LoVo (cell line): Measurements from ENCODE around the gene ADAMTS15.

Source experiments
- DNase-seq: peaks from one replicate; pipeline ENCODE4 v3.0.0-alpha.2; 2016; ENCODE audit warnings: low spot score

Gene ADAMTS15

DNA sequence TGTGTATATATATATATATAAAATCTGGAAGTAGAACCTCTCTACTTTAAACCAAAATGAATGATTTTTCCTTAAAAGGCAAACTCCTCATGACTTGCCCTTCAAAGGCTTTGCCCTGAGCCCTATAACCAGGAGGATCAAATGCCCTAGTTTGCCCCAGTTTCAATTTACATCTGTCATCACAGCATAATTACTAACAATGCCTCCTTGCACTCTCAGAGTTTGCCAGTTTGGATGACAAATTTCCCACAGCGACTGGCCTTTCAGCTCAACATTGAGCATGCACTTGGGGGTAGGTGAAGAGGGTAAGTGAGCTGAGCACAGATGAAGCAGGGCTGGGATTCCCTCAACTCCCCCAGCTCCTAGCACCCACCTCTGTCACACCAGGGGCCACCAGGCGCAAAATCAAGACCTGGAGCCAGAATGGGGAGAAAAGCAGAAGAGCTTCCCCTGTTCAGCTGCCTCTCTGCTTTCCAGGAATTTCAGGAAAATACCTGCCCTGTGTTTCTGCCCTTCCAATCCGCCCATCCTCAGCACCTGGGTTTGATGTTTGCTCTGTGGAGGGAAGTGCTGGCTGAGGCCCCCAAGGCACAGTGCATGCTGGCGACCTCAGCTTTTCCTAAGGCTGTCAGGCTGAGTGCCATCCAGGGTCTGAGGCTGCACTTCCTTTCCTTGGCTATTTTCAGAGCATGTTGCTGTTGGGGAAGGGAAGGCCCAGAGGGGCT lies 67.5 kb downstream of the ADAMTS15 start:
- DNase-seq = no peak

- no peak for DNase-seq
Measured at GRCh38 chr11:130516554-130517505, 68.4 kb downstream of the ADAMTS15 start.

DNA sequence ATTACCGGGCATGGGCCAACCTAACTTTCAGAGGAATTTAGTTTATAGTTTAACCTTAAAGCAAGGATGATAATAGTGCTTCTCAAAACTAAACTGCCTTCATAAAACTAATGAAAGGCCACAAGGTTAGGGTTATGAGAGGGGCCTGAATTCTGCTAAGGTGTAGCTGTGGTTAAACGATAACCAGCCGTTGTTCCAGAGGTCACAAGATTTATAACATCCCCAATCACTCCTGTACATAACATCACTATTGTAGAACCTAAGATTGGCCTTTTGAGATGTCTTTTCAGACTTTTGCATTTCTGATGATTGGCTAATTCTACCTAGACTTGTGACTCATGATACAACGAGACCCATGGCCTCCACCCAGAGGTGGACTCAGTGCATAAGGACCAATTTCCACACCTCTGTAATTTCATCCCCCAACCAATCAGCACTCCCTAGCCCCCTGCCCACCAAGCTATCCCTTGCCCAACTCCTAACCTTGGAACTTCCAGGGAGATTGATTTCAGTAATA lies 69.8 kb downstream of the ADAMTS15 start:
- DNase-seq = no peak

DNA sequence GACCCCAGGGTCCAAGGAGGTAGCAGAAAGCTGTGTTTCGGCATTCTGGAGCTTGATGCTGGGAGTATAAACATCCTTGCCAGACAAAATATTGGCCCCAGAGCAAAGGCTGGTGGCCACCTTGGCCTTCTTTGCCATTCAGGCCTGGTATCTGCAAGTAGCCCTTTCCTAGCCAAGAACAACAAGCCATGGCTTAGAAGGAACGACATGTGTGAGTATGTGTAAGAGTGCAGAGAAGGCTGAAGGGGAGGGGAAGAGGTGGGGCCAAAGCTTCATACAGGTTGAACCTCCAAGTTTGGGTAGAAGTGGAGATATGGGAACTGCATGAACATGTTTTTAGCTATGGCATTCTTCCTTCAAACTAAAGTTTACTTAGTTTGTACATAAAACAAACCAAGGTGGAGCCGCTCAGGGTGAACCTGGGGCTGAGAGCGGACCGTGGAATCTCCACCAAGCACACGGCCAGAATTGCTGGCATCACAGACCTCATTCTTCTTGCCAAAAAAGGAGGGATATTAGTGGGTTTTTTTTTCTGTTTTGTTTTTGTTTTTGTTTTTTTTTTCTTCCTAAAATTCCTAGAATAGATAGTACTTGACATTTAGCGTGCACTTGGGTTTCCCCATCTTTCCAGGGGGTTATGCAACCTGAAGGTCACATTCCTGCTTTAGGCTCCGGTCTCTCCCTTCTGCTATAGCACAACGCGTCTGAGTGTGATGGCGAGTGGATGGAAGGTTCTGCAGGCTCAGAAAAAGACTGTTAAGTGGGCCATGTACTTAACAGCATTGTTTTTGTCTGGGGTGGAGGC lies 70.9 kb downstream of the ADAMTS15 start:
- no peak for DNase-seq

DNA sequence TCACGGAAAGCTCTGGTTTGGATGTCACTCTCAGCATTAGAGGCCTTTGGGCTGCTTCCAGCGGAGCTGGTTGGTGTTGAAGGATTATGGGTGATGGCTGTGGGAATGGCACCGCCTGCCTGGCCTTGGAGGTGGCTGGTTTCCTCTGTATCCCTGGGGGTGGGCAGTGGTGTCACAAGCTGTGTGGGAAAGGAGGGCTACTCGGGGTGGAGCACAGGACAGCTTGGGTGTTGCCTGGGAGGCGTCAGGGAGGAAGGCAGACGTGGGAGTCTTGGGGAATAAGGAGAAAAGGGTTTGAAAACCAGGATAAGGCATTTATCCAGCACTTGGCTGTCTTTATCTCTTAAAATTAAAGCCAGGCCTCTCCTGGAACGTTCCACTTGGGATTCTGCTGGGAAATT lies 71.8 kb downstream of the ADAMTS15 start:
- no peak for DNase-seq

DNA sequence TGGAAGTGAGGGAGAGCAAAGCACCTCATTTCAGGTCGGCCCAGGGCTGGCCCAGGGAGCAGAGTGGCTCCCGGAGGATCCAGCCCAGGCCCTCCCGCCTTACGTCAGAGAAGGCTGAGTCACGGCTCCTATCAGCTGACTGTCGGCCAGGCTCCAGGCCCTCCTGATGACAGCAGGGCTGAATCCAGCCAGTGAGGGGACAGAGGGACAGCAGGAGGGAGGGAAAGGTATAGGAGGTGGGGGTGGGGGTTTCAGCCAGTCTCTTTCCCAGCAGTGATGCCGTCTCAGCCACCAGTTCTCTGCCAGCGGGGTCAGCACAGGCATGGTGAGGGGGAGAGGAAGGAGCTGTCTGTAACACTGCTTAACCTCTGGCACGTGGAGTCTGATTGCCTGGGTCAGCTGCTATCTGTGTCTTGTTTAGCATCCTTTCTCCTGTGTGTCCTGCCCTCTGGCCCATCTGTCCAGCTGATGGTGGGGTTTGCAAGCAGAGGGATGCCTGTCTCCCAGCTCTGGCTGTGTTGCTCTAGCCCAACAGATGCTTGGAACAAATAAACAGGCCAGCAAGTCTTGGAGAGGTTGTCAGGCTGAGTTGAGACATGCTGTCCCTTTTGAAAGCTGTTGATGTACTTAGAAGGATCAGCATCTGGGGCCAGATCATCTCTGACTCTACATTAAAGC lies 74.0 kb downstream of the ADAMTS15 start:
- DNase-seq = peak; percentile 20

DNA sequence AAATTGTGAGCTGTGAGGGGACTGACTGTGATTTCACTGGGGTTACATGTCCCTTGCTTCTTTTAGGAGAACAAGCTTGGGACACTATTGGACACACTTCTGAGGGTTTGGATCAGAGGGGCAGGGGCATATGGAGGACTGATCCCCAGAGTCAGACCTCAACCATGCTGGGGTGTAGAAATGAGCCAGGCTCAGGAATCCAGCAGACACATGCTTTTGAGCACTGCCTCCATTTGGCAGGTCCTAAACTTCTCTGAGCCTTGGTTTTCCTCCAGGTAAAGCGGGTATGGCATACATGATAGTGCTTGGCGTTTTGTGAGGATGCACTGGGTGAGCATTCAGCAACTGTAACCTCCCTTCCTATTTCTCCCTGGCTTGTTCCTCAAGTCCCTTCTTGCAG lies 74.7 kb downstream of the ADAMTS15 start:
- no peak for DNase-seq

DNA sequence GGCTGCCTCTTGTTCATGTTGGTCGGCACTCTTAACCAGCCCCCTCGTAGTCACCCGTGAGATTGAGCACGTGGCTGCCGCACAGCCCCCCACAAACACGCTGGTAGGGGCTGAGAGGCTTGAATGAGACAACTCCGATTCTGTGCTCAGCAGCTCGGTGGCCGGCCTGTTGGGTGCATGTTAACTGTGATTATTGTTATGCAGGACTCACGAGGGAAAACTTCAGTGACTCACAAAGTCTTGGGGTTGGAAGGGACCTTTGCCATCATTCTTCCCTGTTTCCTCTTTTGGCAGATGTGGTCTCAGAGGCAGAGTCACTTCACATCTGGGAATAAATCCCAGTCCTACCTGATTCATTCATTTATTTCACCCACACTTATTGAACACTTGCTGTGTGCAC lies 75.2 kb downstream of the ADAMTS15 start:
- no peak for DNase-seq

- no peak for DNase-seq
Measured at GRCh38 chr11:130524132-130524790, 75.8 kb downstream of the ADAMTS15 start.

- DNase-seq = no peak
Measured at GRCh38 chr11:130525307-130525706, 76.9 kb downstream of the ADAMTS15 start.
